HCT116 (cell line): ENCODE results near the gene PHYH. TPM values are rescaled to one million over a fixed set of nuclear protein-coding genes. Genes with fewer than 3 reads are reported as not detected.

Experiments used
- ATAC-seq: fragments of 200-7000 bp; cut with Tn5 transposase; 2 replicates; pipeline ENCODE4 v1.9.1; 2020; ENCODE audit warnings: mild to moderate bottlenecking, moderate library complexity
- BruUV-seq: library from RNA; stranded (reverse); fragments of 400-500 nt; replicated peaks from 2 replicates; lab custom pipeline; 2021; lab: Mats Ljungman, UMichigan
- CTCF ChIA-PET: fragments of 300-600 bp; sonication (Branson Sonifier 250); formaldehyde crosslinking; loops from one replicate; lab custom pipeline; 2021; ENCODE audit warnings: antibody characterized with exemption; lab: Charles Lee
- POLR2A ChIA-PET: fragments of 300-600, 350-600 bp; sonication (Branson Sonifier 250); formaldehyde crosslinking; loops from one replicate; lab custom pipeline; 2021; ENCODE audit warnings: antibody characterized with exemption; lab: Charles Lee
- RAD21 ChIA-PET, 2 experiments: fragments of 300-600 bp; sonication (Branson Sonifier 250); formaldehyde crosslinking; loops; one replicate each; lab custom pipeline; 2023; ENCODE audit warnings: low total read pairs in 2 of 2; ENCODE audit not compliant: uncharacterized antibody in 2 of 2, unreplicated experiment in 2 of 2, low non-redundant PET in 1 of 2; lab: Charles Lee
- DNase-seq: peaks from one replicate; pipeline ENCODE4 v3.0.0-alpha.2; 2010; ENCODE audit warnings: low read depth, low spot score
- H2AFZ ChIP-seq: fragments of 200-600 bp; shearing (Covaris generic), sonication (generic); 2 replicates; pipeline ENCODE4 v1.6.1; 2017; ENCODE audit warnings: low read depth, mixed run types, mixed read lengths, antibody characterized with exemption, low read length; ENCODE audit not compliant: poor library complexity, severe bottlenecking
- H3K27ac ChIP-seq: 2 replicates; pipeline ENCODE4 v1.5.1; 2012; ENCODE audit warnings: low read depth, low read length
- H3K27me3 ChIP-seq: fragments of 200-600 bp; sonication (generic); 2 replicates; pipeline ENCODE4 v1.6.1; 2016; ENCODE audit warnings: mixed run types, low read length, mixed read lengths; ENCODE audit not compliant: insufficient read depth
- H3K36me3 ChIP-seq, 2 experiments: fragments of 200-500 bp in 1 of 2; fragments of 200-600 bp in 1 of 2; sonication (Bioruptor generic) in 1 of 2; sonication (generic) in 1 of 2; 2 replicates each; pipeline versions ENCODE4 v1.5.1 to v1.6.1; 2014 to 2016; ENCODE audit warnings: low read length in 2 of 2, inconsistent platforms in 1 of 2, mixed read lengths in 1 of 2, mixed run types in 1 of 2; ENCODE audit not compliant: insufficient read depth in 2 of 2, control insufficient read depth in 1 of 2
- H3K4me1 ChIP-seq, 2 experiments: fragments of 200-600 bp in 1 of 2; sonication (generic) in 1 of 2; 2 replicates each; pipeline versions ENCODE4 v1.5.1 to v1.6.1; 2012 to 2017; ENCODE audit warnings: low read length in 2 of 2, inconsistent platforms in 1 of 2, mild to moderate bottlenecking in 1 of 2, mixed read lengths in 1 of 2, mixed run types in 1 of 2, moderate library complexity in 1 of 2; ENCODE audit not compliant: insufficient read depth in 2 of 2, control insufficient read depth in 1 of 2
- H3K4me2 ChIP-seq: fragments of 200-600 bp; sonication (generic); 2 replicates; pipeline ENCODE4 v1.6.1; 2017; ENCODE audit warnings: mixed run types, low read length, mixed read lengths
- H3K4me3 ChIP-seq, 2 experiments: fragments of 200-600 bp in 1 of 2; sonication (generic) in 1 of 2; replicated peaks in 1 of 2; 2 replicates each; pipeline ENCODE4 v1.5.1; 2011 to 2016; ENCODE audit warnings: low read length in 2 of 2, control low read depth in 1 of 2, low read depth in 1 of 2, mild to moderate bottlenecking in 1 of 2, mixed read lengths in 1 of 2, mixed run types in 1 of 2
- H3K79me2 ChIP-seq: fragments of 200-600 bp; sonication (generic); 2 replicates; pipeline ENCODE4 v1.6.1; 2017; ENCODE audit warnings: mild to moderate bottlenecking, mixed run types, low read length, moderate library complexity, mixed read lengths; ENCODE audit not compliant: insufficient read depth
- H3K9ac ChIP-seq: fragments of 200-600 bp; sonication (generic); 2 replicates; pipeline ENCODE4 v1.6.1; 2016; ENCODE audit warnings: low read length, mixed read lengths
- H3K9me2 ChIP-seq: fragments of 200-600 bp; sonication (generic), shearing (Covaris generic); 2 replicates; pipeline ENCODE4 v1.6.1; 2017; ENCODE audit warnings: mixed run types, mild to moderate bottlenecking, moderate library complexity; ENCODE audit not compliant: insufficient read depth
- H3K9me3 ChIP-seq, 2 experiments: fragments of 200-500 bp in 1 of 2; fragments of 200-600 bp in 1 of 2; sonication (Bioruptor generic) in 1 of 2; sonication (generic) in 1 of 2; 2 replicates each; pipeline ENCODE4 v1.6.1; 2014 to 2017; ENCODE audit warnings: low read length in 2 of 2, mixed read lengths in 2 of 2, inconsistent platforms in 1 of 2, low read depth in 1 of 2, mild to moderate bottlenecking in 1 of 2, mixed run types in 1 of 2, moderate library complexity in 1 of 2; ENCODE audit not compliant: control insufficient read depth in 1 of 2, insufficient read depth in 1 of 2
- H4K20me1 ChIP-seq: fragments of 200-600 bp; sonication (generic), shearing (Covaris generic); 2 replicates; pipeline ENCODE4 v1.6.1; 2017; ENCODE audit warnings: mixed run types, mild to moderate bottlenecking, moderate library complexity; ENCODE audit not compliant: insufficient read depth
- CBX3 ChIP-seq: IDR thresholded peaks from 2 replicates; pipeline ENCODE4 v1.6.1; 2012; ENCODE audit warnings: low read depth
- CEBPB ChIP-seq: IDR thresholded peaks from 2 replicates; pipeline ENCODE4 v1.6.1; 2012; ENCODE audit warnings: low read depth
- REST ChIP-seq: IDR thresholded peaks from 2 replicates; pipeline ENCODE4 v1.6.1; 2012; ENCODE audit warnings: low read depth
- SRF ChIP-seq: IDR thresholded peaks from 2 replicates; pipeline ENCODE4 v1.6.1; 2012; ENCODE audit warnings: low read depth
- TCF7L2 ChIP-seq: IDR thresholded peaks from 2 replicates; pipeline ENCODE4 v1.7.0; 2011; ENCODE audit warnings: borderline replicate concordance, inconsistent platforms; ENCODE audit not compliant: insufficient read depth, insufficient read length; ENCODE audit errors: extremely low read depth
- YY1 ChIP-seq: IDR thresholded peaks from 2 replicates; pipeline ENCODE4 v1.6.1; 2011; ENCODE audit warnings: low read length, low read depth, moderate library complexity, mild to moderate bottlenecking; ENCODE audit not compliant: insufficient replicate concordance; ENCODE audit errors: extremely low read depth
- ZBTB33 ChIP-seq: IDR thresholded peaks from 2 replicates; pipeline ENCODE4 v1.6.1; 2011; ENCODE audit warnings: mild to moderate bottlenecking, low read length, moderate library complexity; ENCODE audit not compliant: insufficient replicate concordance; ENCODE audit errors: extremely low read depth
- ZFX ChIP-seq: fragments of 450-650 bp; IDR thresholded peaks from 2 replicates; pipeline ENCODE4 v1.6.1; 2017
- ZNF274 ChIP-seq: fragments of 200-500 bp; sonication (Bioruptor generic); IDR thresholded peaks from 2 replicates; pipeline ENCODE4 v1.6.1; 2014; ENCODE audit warnings: mild to moderate bottlenecking, low read depth, low read length, inconsistent platforms
- intact Hi-C: fragments of 100-400 bp; cut with micrococcal nuclease; formaldehyde crosslinking; loops from 2 replicates; pipeline ENCODE4 v1.10.0; 2022
- total RNA-seq: library from RNA; stranded (reverse); gene quantifications from one replicate; pipeline ENCODE4 v1.2.1, GENCODE V29; 2021; ENCODE audit not compliant: unreplicated experiment

The PHYH gene
- total RNA-seq, 1 experiment from 2014 or later: 15.3 TPM

- TF ChIP-seq REST: no peak
- no peak for TF ChIP-seq CEBPB
These were observed 37.4 kb upstream of the PHYH start (continued) for GRCh38 chr10:13337128-13337826.

GRCh38 chr10:13335881-13336280 lies 36.0 kb upstream of the PHYH start:
- Histone ChIP-seq H3K4me3 (no peak overlapping the region), H3K27ac (no peak overlapping the region), H3K9me3 (no peaks in the 10 kb centered on the region), H4K20me1 (no peaks in the 10 kb centered on the region), H3K9me2 (no peaks in the 10 kb centered on the region), H3K79me2 (peaks cover 17% of the 10 kb centered on the region), H3K4me2 (no peak overlapping the region), H3K27me3 (no peaks in the 10 kb centered on the region), H3K4me1 (no peaks in the 10 kb centered on the region), H3K36me3 (peaks cover 9 to 28% of the 10 kb centered on the region in 2 experiments; a peak in 3 of 4 replicates), H2AFZ (no peak overlapping the region), H3K9ac (no peak overlapping the region)
- no TSS peak for BruUV-seq
- TF ChIP-seq TCF7L2 (no peak), SRF (no peak), ZBTB33 (no peak), YY1 (no peak), CBX3 (no peak), ZNF274 (no peak), ZFX (no peak)
- CTCF ChIA-PET: no interaction called here
- DNase-seq (no peak), ATAC-seq (no peak)
- RAD21 ChIA-PET: no interaction called here
- POLR2A ChIA-PET: no interaction called here
- intact Hi-C loops: no loop called here
